Fibroblast of upper back skin (primary cell): Measurements from ENCODE around the gene CCNL1.

Experiments used
- DNase-seq: peaks from one replicate; pipeline ENCODE4 v3.0.0-alpha.2; 2013

CCNL1 gene

GRCh38 chr3:157142315-157142714 lies 17.6 kb downstream of the CCNL1 start:
- DNase-seq, result no peak

- no peak for DNase-seq
Measured at GRCh38 chr3:157139938-157140534, 19.9 kb downstream of the CCNL1 start.

GRCh38 chr3:157136647-157137387 lies 23.1 kb downstream of the CCNL1 start:
- DNase-seq, result no peak

GRCh38 chr3:157135671-157136396 lies 24.1 kb downstream of the CCNL1 start:
- peak; percentile 84 for DNase-seq

- DNase-seq, result peak; percentile 52
Measured at GRCh38 chr3:157134620-157135191, 25.2 kb downstream of the CCNL1 start.

- no peak for DNase-seq
Measured at GRCh38 chr3:157133434-157134320, 26.3 kb downstream of the CCNL1 start.

- DNase-seq, result no peak
Measured at GRCh38 chr3:157132936-157133335, 27.0 kb downstream of the CCNL1 start.

GRCh38 chr3:157132341-157132740 lies 27.6 kb downstream of the CCNL1 start:
- DNase-seq, result no peak

GRCh38 chr3:157131861-157132260 lies 28.1 kb downstream of the CCNL1 start:
- peak; percentile 50 for DNase-seq

GRCh38 chr3:157130467-157131251 lies 29.3 kb downstream of the CCNL1 start:
- peak; percentile 64 for DNase-seq

- peak; percentile 28 for DNase-seq
Measured at GRCh38 chr3:157129803-157130466, 30.0 kb downstream of the CCNL1 start.

GRCh38 chr3:157128771-157129681 lies 30.9 kb downstream of the CCNL1 start:
- peak; percentile 71 for DNase-seq

- DNase-seq, result peak; percentile 61
Measured at GRCh38 chr3:157127831-157128767, 31.8 kb downstream of the CCNL1 start.

GRCh38 chr3:157127268-157127667 lies 32.7 kb downstream of the CCNL1 start:
- DNase-seq, result no peak

- DNase-seq, result no peak
Measured at GRCh38 chr3:157126365-157126764, 33.6 kb downstream of the CCNL1 start.

GRCh38 chr3:157125101-157125500 lies 34.8 kb downstream of the CCNL1 start:
- DNase-seq, result no peak

GRCh38 chr3:157123621-157124020 lies 36.3 kb downstream of the CCNL1 start:
- no peak for DNase-seq

- no peak for DNase-seq
Measured at GRCh38 chr3:157122832-157123427, 37.0 kb downstream of the CCNL1 start.
